Prostate gland (tissue), 2 donors: ENCODE data around the gene ARID4B.

Experiments
- CTCF ChIP-seq, 4 experiments: fragments of 200-600 bp in 2 of 4; fragments of 450-650 bp in 2 of 4; sonication (generic) in 2 of 4; IDR thresholded peaks; 1 replicate in 3 of 4; 2 replicates in 1 of 4; pipeline ENCODE4 v1.5.1; 2016 to 2019; ENCODE audit warnings: antibody characterized with exemption in 4 of 4, mild to moderate bottlenecking in 2 of 4, moderate library complexity in 2 of 4
- POLR2AphosphoS5 ChIP-seq: sonication (generic); formaldehyde crosslinking; IDR thresholded peaks from one replicate; pipeline ENCODE4 v1.6.1; 2017; ENCODE audit warnings: antibody characterized with exemption

- no peak for TF ChIP-seq CTCF (IDR thresholded peaks at IDR 0.05)
- TF ChIP-seq POLR2AphosphoS5: no peak
Observed at GRCh38 chr1:235296729-235297128, 31.2 kb downstream of the ARID4B start.
